OCI-LY1 (cell line): ENCODE data around the gene SDHAF3.
"Not testable (repeated sequence)": the region's sequence is repeated elsewhere in the genome, so short reads cannot be mapped to it uniquely, and the experiment has no call there.

ENCODE experiments used
- H2AFZ ChIP-seq: fragments of 200-600 bp; sonication (generic), shearing (Covaris generic); 2 replicates; pipeline ENCODE4 v1.6.0; 2014; ENCODE audit warnings: antibody characterized with exemption, mild to moderate bottlenecking, low read length
- H3F3A ChIP-seq: fragments of 200-600 bp; sonication (generic), shearing (Covaris generic); 2 replicates; pipeline ENCODE4 v1.6.0; 2014; ENCODE audit warnings: mild to moderate bottlenecking, antibody characterized with exemption, low read length, moderate library complexity; ENCODE audit not compliant: insufficient read depth
- H3K27ac ChIP-seq: fragments of 200-600 bp; sonication (generic); 2 replicates; pipeline ENCODE4 v1.5.1; 2014; ENCODE audit warnings: low read length, mixed run types, mild to moderate bottlenecking, low read depth; ENCODE audit not compliant: poor library complexity, severe bottlenecking
- H3K27me3 ChIP-seq: fragments of 200-600 bp; sonication (generic); 2 replicates; pipeline ENCODE4 v1.6.0; 2014; ENCODE audit warnings: antibody characterized with exemption, mild to moderate bottlenecking, low read length, moderate library complexity; ENCODE audit not compliant: insufficient read depth
- H3K36me3 ChIP-seq: fragments of 200-600 bp; sonication (generic); 2 replicates; pipeline ENCODE4 v1.6.1; 2014; ENCODE audit warnings: mild to moderate bottlenecking, antibody characterized with exemption, low read length, moderate library complexity, mixed read lengths; ENCODE audit not compliant: insufficient read depth
- H3K4me1 ChIP-seq: fragments of 200-600 bp; sonication (generic); 2 replicates; pipeline ENCODE4 v1.5.1; 2014; ENCODE audit warnings: mild to moderate bottlenecking, low read length, moderate library complexity; ENCODE audit not compliant: insufficient read depth, severe bottlenecking
- H3K4me2 ChIP-seq: fragments of 200-600 bp; sonication (generic), shearing (Covaris generic); 2 replicates; pipeline ENCODE4 v1.6.1; 2014; ENCODE audit warnings: low read length
- H3K4me3 ChIP-seq: fragments of 200-600 bp; sonication (generic); 2 replicates; pipeline ENCODE4 v1.5.1; 2014; ENCODE audit warnings: low read length, low read depth, mild to moderate bottlenecking, mixed read lengths; ENCODE audit not compliant: poor library complexity, severe bottlenecking
- H3K79me2 ChIP-seq: fragments of 200-600 bp; shearing (Covaris generic); 2 replicates; pipeline ENCODE4 v1.6.1; 2016; ENCODE audit warnings: mixed run types, low read length, mixed read lengths; ENCODE audit not compliant: insufficient read depth
- H3K9ac ChIP-seq: fragments of 200-600 bp; sonication (generic), shearing (Covaris generic); 2 replicates; pipeline ENCODE4 v1.6.1; 2014; ENCODE audit warnings: mild to moderate bottlenecking, low read length, mixed read lengths
- H3K9me2 ChIP-seq: fragments of 200-600 bp; sonication (generic), shearing (Covaris generic); 2 replicates; pipeline ENCODE4 v1.6.1; 2014; ENCODE audit warnings: low read depth, mild to moderate bottlenecking, low read length, mixed read lengths
- H3K9me3 ChIP-seq: fragments of 200-600 bp; shearing (Covaris generic); 2 replicates; pipeline ENCODE4 v1.6.1; 2014; ENCODE audit warnings: low read length, mixed read lengths
- H4K20me1 ChIP-seq: fragments of 200-600 bp; sonication (generic), shearing (Covaris generic); 2 replicates; pipeline ENCODE4 v1.6.0; 2016; ENCODE audit warnings: mild to moderate bottlenecking, low read length; ENCODE audit not compliant: insufficient read depth
- CTCF ChIP-seq: fragments of 200-600 bp; sonication (generic), shearing (Covaris generic); IDR thresholded peaks from 2 replicates; pipeline ENCODE4 v1.5.1; 2017; ENCODE audit warnings: mild to moderate bottlenecking, antibody characterized with exemption, low read length, moderate library complexity, mixed read lengths
- EZH2 ChIP-seq: fragments of 200-600 bp; sonication (generic), shearing (Covaris generic); IDR thresholded peaks from 2 replicates; pipeline ENCODE4 v1.8.0; 2017; ENCODE audit warnings: borderline replicate concordance, mixed run types, mild to moderate bottlenecking, antibody characterized with exemption, low read length, moderate library complexity, mixed read lengths

The SDHAF3 gene

GRCh38 chr7:97120713-97121457 lies 3.4 kb downstream of the SDHAF3 start:
- H3K4me2 ChIP-seq: no peak overlapping the region
- peaks cover 28% of the 10 kb centered on the region for H3K36me3 ChIP-seq
- no peak overlapping the region for H3K27ac ChIP-seq
- no peaks in the 10 kb centered on the region for H4K20me1 ChIP-seq
- no peak overlapping the region for H2AFZ ChIP-seq
- no peaks in the 10 kb centered on the region for H3K9me2 ChIP-seq
- peaks cover 29% of the 10 kb centered on the region for H3K4me1 ChIP-seq
- no peaks in the 10 kb centered on the region for H3F3A ChIP-seq
- no peak for TF ChIP-seq CTCF
- no peak for TF ChIP-seq EZH2
- no peaks in the 10 kb centered on the region for H3K27me3 ChIP-seq
- H3K9ac ChIP-seq: no peak overlapping the region
- no peak overlapping the region for H3K4me3 ChIP-seq
- H3K9me3 ChIP-seq: peaks cover 8% of the 10 kb centered on the region; the same call in 1 of the 2 replicates
- H3K79me2 ChIP-seq: peaks cover 70% of the 10 kb centered on the region

GRCh38 chr7:97123115-97123514 lies 5.6 kb downstream of the SDHAF3 start:
- H3K79me2 ChIP-seq: peaks cover 84% of the 10 kb centered on the region
- not testable (repeated sequence) for H3K9ac ChIP-seq, H3K4me2 ChIP-seq, H3K27ac ChIP-seq, H2AFZ ChIP-seq, H3F3A ChIP-seq, H3K9me2 ChIP-seq, H3K27me3 ChIP-seq, H4K20me1 ChIP-seq, H3K4me3 ChIP-seq, H3K9me3 ChIP-seq
- peaks cover 15% of the 10 kb centered on the region for H3K4me1 ChIP-seq
- peaks cover 49% of the 10 kb centered on the region for H3K36me3 ChIP-seq

GRCh38 chr7:97126483-97127171 lies 9.1 kb downstream of the SDHAF3 start:
- Histone ChIP-seq H3K79me2 (peaks cover 82% of the 10 kb centered on the region), H3K4me1 (no peaks in the 10 kb centered on the region), H3K9me3 (peaks cover 22% of the 10 kb centered on the region), H3F3A (no peaks in the 10 kb centered on the region), H3K27me3 (no peaks in the 10 kb centered on the region), H4K20me1 (no peaks in the 10 kb centered on the region), H3K27ac (no peak overlapping the region), H3K36me3 (peaks cover 48% of the 10 kb centered on the region), H3K4me2 (no peak overlapping the region), H3K4me3 (no peak overlapping the region), H2AFZ (no peak overlapping the region), H3K9ac (no peak overlapping the region), H3K9me2 (no peaks in the 10 kb centered on the region)
- TF ChIP-seq CTCF (no peak), EZH2 (no peak)
